ENCODE data around the gene ALDH1L2. TPM values are rescaled to one million over a fixed set of nuclear protein-coding genes. Genes with fewer than 3 reads are reported as not detected.

ALDH1L2 gene
- total RNA-seq, 1 experiment from 2014 or later: 7.7 TPM

GRCh38 chr12:105104762-105105161 lies 20.5 kb upstream of the ALDH1L2 start:
- peaks cover 9% of the 10 kb centered on the region for H3K27me3 Mint-ChIP-seq (ENCODE audit: low read depth)
- no peak overlapping the region for H3K27ac Mint-ChIP-seq
- POLR2A ChIA-PET: no interaction called here
- TF ChIP-seq ZBTB21 (CRISPR knock-in tag; IDR thresholded peaks at IDR 0.05; ENCODE audit: borderline replicate concordance) (no peak), GTF2I (CRISPR knock-in tag; conservative IDR thresholded peaks at IDR 0.05) (peak; percentile 51; the same call in 1 of the 2 replicates), GABPB1 (CRISPR knock-in tag; IDR thresholded peaks at IDR 0.05) (no peak)
- DNase-seq (ENCODE audit: low spot score): no peak
- H3K36me3 Mint-ChIP-seq: no peaks in the 10 kb centered on the region
- H3K4me3 Mint-ChIP-seq: no peak overlapping the region
- peaks cover 5% of the 10 kb centered on the region for H3K9me3 Mint-ChIP-seq
- H3K4me1 Mint-ChIP-seq: peaks cover 27% of the 10 kb centered on the region
- ATAC-seq: no peak
- CTCF ChIA-PET: no interaction called here

- Mint-ChIP-seq H3K27me3 (ENCODE audit: low read depth) (peaks cover 9% of the 10 kb centered on the region), H3K27ac (no peak overlapping the region), H3K4me1 (peaks cover 19% of the 10 kb centered on the region), H3K4me3 (no peak overlapping the region), H3K9me3 (peaks cover 12% of the 10 kb centered on the region), H3K36me3 (peaks cover 7% of the 10 kb centered on the region)
- DNase-seq (ENCODE audit: low spot score) (no peak), ATAC-seq (no peak)
- POLR2A ChIA-PET: no interaction called here
- CTCF ChIA-PET: no interaction called here
- TF ChIP-seq CDX4 (CRISPR knock-in tag; IDR thresholded peaks at IDR 0.05; ENCODE audit: borderline replicate concordance) (no peak), ZBTB21 (CRISPR knock-in tag; IDR thresholded peaks at IDR 0.05; ENCODE audit: borderline replicate concordance) (no peak), ZNF263 (CRISPR knock-in tag; IDR thresholded peaks at IDR 0.05; ENCODE audit: low read depth) (no peak)
Measured at GRCh38 chr12:105102673-105103072, 18.4 kb upstream of the ALDH1L2 start.

GRCh38 chr12:105100998-105101397 lies 16.7 kb upstream of the ALDH1L2 start:
- H3K4me3 Mint-ChIP-seq: no peak overlapping the region
- H3K27me3 Mint-ChIP-seq (ENCODE audit: low read depth): peaks cover 2% of the 10 kb centered on the region; the same call in 1 of the 2 replicates
- peaks cover 7% of the 10 kb centered on the region; the same call in 1 of the 2 replicates for H3K4me1 Mint-ChIP-seq
- TF ChIP-seq PRRX2 (CRISPR knock-in tag; IDR thresholded peaks at IDR 0.05) (no peak), ZNF121 (CRISPR knock-in tag; IDR thresholded peaks at IDR 0.05) (no peak), ZMAT4 (CRISPR knock-in tag; IDR thresholded peaks at IDR 0.05) (no peak), ZNF416 (CRISPR knock-in tag; IDR thresholded peaks at IDR 0.05) (no peak)
- H3K9me3 Mint-ChIP-seq: peaks cover 24% of the 10 kb centered on the region
- no peak for DNase-seq (ENCODE audit: low spot score)
- ChIA-PET CTCF (interaction anchor here (0.9 kb wide), 1 partner anchor 16 kb away, joined by 3 read pairs; no protein-coding TSS in a partner anchor), POLR2A (interaction anchor here (0.5 kb wide), 1 partner anchor 801 kb away, joined by 3 read pairs; no protein-coding TSS in a partner anchor)
- no peak for ATAC-seq
- peaks cover 18% of the 10 kb centered on the region for H3K36me3 Mint-ChIP-seq
- no peak overlapping the region for H3K27ac Mint-ChIP-seq

GRCh38 chr12:105100207-105100985 lies 16.1 kb upstream of the ALDH1L2 start:
- ATAC-seq (no peak), DNase-seq (ENCODE audit: low spot score) (no peak)
- Mint-ChIP-seq H3K36me3 (peaks cover 25% of the 10 kb centered on the region), H3K4me3 (no peak overlapping the region), H3K9me3 (peaks cover 30% of the 10 kb centered on the region), H3K4me1 (peaks cover 7% of the 10 kb centered on the region; the same call in 1 of the 2 replicates), H3K27ac (no peak overlapping the region), H3K27me3 (ENCODE audit: low read depth) (peaks cover 2% of the 10 kb centered on the region; the same call in 1 of the 2 replicates)
- ChIA-PET POLR2A (interaction anchor here (0.5 kb wide), 1 partner anchor 801 kb away, joined by 3 read pairs; no protein-coding TSS in a partner anchor), CTCF (interaction anchor here (0.7 to 1.7 kb wide), 3 partner anchors 15 to 640 kb away, joined by 3 to 6 read pairs (median 3); no protein-coding TSS in a partner anchor)
- TF ChIP-seq ELF4 (CRISPR knock-in tag; IDR thresholded peaks at IDR 0.05; ENCODE audit: low read depth): no peak
- no peak for TF ChIP-seq SOX15 (CRISPR knock-in tag; IDR thresholded peaks at IDR 0.05)
- no peak for TF ChIP-seq E2F5 (CRISPR knock-in tag; IDR thresholded peaks at IDR 0.05)
- no peak for TF ChIP-seq FOXK1 (CRISPR knock-in tag; IDR thresholded peaks at IDR 0.05)
- TF ChIP-seq NFYB (CRISPR knock-in tag; conservative IDR thresholded peaks at IDR 0.05; ENCODE audit: low read depth): no peak

All from WTC11 (cell line).